ENCODE data around the gene BPIFA1.

GRCh38 chr20:33237989-33238388 lies 2.2 kb downstream of the BPIFA1 start:
- TF ChIP-seq CTCF (IDR thresholded peaks at IDR 0.05) (no peak), ZBTB33 (IDR thresholded peaks at IDR 0.05; ENCODE audit: borderline replicate concordance, low read depth) (no peak), EZH2phosphoT487 (IDR thresholded peaks at IDR 0.05; ENCODE audit: borderline replicate concordance, low read depth) (no peak), RAD21 (IDR thresholded peaks at IDR 0.05; ENCODE audit: low read length) (no peak), YY1 (IDR thresholded peaks at IDR 0.05; ENCODE audit: low read depth) (no peak)
